ENCODE measurements around the gene GABBR2.
"Not testable (repeated sequence)": the region's sequence is repeated elsewhere in the genome, so short reads cannot be mapped to it uniquely, and the experiment has no call there.

The GABBR2 gene

DNA sequence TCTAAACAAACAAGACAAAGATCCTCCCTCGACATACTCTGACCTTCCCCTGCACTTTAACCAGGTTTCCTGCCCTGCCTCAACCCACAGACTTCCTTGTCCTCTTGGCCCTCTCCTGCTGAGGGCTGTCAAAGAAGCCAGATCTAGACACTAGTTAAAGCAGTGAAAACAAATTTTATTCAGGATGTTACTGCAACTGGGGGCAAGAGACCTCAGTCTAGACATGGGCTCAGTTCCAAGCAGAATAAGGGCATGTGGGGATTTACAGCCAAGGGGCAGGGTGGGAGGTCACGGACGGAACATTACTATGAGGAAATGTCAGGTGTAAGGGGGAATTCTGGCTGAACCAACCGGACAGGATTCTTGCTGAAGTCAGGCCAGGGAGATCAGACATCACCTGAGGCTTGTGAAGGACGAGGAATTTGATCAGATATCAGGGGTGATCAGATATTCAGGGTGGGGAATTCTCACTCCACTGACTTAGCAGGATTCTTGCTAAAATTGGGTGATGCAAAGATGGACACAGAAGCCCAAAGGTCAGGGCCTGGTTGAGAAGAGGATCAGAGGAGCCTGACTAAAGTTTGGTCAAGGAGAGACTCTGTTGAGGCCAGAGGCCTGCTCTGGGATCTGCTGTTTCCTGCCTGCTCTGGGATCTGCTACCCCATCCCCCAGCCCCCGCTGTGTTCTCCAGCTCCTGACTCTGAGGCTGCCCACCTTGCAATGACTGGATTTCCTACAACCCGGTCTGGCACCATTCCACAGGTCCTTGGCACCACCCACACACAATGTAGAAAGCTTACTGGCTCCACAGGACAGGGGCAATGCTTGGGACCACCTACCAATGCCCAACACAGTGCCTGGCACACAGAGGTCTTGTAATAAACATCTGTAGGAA lies 21.5 kb downstream of the GABBR2 start:
- DNase-seq (ENCODE audit: low spot score): peak; percentile 40

DNA sequence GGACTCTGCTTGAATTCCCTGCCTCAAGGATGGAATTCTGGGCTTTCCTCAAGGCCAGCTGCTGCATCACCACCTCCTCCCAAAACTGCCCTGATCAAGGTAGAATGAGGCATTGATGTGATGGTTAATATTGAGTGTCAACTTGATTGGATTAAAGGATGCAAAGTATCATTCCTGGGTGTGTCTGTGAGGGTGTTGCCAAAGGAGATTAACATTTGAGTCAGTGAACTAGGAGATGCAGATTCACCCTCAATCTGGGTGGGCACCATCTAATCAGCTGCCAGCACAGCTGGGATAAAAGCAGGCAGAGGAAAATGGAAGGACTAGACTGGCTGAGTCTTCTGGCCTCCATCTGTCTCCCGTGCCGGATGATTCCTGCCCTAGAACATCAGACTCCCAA lies 23.9 kb downstream of the GABBR2 start:
- not testable (repeated sequence) for DNase-seq (ENCODE audit: low spot score)

DNA sequence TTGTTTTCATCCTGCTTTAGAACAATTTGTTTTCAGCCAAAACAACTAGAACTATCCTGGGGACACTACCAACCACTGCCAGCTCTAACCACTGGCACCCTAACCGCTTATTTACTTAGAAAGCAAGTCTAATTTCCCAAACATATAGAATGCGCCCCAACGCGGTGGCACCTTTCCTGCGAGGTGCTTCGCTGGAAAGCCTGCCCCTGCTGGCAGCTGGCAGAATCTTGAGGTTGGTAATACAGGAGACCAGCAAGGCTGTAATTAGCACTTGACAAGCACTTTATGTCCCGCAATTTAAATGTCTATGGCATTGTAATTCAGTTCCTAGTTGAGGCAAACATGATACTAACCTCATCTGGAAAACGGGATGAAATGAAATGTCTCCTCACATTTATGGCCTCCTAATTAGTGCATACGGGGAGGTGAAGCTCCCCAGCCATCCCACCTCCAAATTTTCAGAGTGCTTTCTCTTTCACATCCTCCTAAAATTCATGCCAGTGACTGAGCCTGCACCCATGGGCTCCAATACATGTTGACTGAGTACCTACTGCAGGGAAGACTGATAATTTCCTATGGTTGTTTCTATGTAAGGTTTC lies 30.4 kb downstream of the GABBR2 start:
- DNase-seq (ENCODE audit: low spot score): peak; percentile 11

DNA sequence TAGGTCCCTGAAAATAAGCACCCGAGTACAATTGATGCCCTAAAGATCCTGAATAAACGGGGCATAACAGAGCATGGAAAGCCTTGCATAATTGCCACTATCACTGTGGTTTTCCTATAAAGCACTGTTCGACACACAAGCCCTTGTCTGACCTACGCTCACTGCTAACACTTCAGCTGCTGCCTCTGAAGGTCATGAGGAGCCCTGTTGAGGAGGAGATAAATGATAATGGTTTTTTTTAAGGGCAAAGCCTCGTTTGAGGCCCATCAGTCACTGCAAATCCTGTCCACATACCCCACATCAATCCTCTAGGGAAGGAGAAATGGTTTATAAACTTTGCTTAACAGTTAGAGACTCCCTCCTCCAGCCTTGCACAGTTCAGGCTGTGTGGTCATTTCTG lies 35.1 kb downstream of the GABBR2 start:
- no peak for DNase-seq (ENCODE audit: low spot score)

DNA sequence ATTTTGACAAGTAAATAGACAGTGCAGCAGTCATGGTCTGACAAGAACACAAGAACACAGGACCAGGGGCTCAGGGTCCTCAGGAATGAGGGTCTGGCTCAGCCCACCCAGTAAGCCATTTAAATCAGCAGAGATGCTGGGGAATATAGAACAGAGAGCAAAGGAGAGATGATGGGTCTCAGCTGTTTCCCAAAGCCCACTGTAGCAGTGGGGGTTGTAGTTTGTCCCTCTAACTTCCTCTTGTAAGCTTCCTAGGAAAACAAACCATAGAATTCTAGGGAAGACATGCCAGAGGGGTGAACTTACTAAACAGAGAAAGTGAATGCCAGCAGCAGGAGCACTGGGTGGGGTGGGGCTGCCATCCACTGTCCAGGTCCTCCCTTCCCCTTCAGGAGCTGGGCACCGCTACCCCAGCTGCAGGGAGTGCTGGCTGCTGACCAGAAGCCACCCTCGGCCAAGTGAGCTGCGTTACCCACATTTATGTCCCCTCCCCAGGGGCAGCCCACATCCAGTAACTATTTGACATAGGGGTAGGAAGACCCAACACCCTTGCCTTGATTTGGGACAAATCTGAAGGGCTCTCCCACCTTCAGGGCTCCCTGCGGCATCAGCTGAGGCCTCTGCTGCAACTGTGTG lies 41.6 kb downstream of the GABBR2 start:
- no peak for DNase-seq (ENCODE audit: low spot score)

DNA sequence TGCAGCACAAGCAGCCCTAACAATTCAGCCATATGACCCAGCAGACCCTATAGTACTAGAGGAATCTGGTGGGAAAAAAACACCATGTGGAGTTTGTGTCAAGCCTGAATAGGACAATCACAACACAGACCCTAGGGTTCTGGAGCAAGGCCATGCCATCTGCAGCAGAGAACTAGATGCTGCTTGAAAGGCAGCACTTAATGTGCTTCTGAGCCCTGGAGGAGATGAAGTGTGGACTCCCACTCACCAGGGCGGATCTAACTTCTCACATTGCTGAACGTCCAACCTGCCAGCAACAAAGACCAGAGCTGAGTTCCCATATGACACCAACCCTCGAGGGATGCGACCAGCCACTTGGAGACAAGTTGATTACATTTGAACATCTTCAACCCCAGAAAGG lies 43.2 kb downstream of the GABBR2 start:
- DNase-seq (ENCODE audit: low spot score): no peak

DNA sequence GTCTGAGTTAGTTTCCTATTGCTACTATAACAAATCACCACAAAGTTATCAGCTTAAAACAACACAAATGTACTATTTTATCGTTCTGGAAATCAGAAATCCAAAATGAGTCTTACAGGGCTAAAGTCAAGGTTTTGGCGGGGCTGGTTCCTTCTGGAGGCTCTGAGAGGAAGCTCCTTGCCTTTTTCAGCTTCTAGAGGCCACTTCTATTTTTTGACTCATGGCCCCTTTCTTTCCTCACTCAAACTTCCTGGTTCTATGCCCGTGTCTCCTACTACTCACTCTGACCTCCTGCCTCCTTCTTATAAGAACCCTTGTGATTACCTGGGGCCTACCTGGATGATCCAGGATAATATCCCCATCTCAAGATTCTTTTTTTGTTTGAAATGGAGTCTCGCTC lies 48.2 kb downstream of the GABBR2 start:
- no peak for DNase-seq (ENCODE audit: low spot score)

DNA sequence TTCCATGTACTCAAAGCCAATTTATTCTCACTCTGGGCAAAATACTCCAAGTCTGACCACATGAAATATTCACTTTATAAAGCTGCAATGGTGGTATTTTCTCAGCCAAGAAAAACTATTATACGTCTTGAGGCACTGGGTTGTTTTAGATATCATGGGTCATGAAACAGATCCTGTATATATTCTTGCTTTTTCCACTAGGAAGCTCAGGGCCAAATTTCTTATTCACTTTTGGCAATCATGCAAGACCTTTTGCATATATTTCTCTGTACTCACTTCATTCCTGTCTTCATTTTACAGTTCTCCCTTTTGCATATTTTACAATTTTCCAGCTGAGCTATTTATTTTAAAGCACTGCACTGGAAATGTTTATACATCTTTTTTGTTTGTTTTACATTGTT lies 49.8 kb downstream of the GABBR2 start:
- DNase-seq (ENCODE audit: low spot score): no peak

DNA sequence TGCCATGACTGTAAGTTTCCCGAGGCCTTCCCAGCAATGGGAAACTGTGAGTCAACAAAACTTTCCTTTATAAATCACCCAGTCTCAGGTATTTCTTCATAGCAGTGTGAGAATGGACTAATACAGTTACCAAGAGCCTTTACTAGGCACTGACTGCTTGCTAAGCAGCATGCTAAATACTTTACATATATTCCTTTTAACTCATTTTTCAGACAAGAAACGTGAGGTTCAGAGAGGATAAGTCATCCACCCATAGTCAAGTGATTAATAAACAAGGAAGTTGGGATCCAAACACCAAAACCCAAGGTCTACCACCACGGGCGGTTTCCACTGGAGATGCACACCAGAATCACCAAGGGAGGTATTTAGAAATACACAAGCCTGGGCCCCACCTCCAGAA lies 50.8 kb downstream of the GABBR2 start:
- DNase-seq (ENCODE audit: low spot score): peak; percentile 7

DNA sequence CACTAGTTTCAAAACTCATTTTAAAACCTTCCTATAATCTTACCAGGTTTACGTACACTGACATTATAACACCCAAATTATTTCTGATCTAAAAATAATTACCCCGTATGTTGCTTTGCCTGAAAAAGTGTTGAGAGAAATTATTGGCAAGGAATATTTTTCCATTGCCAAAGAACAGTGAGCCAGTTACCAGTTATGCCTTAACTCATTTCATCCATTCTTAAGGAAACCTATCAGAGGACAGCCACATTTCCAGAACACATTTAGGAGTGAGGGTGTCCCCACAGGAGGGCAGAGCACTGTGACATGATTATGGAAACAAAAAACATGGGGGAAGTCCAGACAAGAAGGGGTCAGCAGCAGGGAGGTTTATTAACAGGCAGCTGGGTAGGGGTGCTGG lies 52.2 kb downstream of the GABBR2 start:
- no peak for DNase-seq (ENCODE audit: low spot score)

DNA sequence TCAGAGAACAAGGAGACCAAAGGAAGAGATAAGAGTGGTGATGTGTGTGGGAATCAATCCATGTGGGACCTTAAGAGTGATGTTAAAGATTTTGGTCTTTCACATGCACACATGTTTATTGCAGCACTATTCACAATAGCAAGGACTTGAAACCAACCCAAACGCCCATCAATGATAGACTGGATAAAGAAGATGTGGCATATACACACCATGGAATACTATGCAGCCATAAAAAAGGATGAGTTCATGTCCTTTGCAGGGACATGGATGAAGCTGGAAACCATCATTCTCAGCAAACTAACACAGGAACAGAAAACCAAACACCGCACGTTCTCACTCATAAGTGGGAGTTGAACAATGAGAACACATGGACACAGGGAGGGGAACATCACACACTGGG lies 53.3 kb downstream of the GABBR2 start:
- DNase-seq (ENCODE audit: low spot score): not testable (repeated sequence)

DNA sequence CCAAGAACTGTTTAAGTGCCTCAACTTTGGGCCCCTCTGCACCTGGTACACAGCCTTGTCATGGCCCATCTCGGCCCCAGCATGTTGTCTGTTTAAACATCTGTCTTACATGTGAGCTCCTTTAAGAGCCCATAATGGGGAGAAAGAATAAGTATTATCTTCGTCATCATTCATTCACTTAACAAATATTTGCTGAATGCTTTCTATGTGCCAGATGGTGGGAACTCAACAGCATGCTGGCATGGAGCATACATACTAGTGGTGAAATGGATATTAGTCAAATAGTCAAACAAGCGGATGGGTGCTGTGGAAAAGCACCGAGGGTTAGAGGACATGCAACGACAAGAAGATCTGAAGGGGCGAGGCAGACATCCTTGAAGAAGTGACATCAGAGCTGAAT lies 54.5 kb downstream of the GABBR2 start:
- DNase-seq (ENCODE audit: low spot score): no peak

DNA sequence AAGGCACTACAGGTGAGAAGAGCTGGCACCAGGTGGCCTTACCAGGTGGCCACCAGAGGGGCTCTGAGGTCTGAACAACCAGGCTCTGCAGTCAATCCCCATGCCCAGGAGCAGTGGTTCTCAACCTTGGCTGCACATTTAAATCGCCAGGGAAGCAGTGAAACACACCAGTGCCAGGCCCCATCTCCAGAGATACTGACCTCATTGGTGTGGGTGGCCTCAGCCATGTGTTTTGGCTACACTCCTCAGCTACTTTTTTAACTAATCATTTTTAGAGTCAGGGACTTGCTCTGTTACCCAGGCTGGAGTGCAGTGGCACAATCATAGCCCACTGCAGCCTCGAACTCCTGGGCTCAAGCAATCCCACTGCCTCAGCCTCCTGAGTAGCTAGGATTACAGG lies 56.0 kb downstream of the GABBR2 start:
- no peak for DNase-seq (ENCODE audit: low spot score)

DNA sequence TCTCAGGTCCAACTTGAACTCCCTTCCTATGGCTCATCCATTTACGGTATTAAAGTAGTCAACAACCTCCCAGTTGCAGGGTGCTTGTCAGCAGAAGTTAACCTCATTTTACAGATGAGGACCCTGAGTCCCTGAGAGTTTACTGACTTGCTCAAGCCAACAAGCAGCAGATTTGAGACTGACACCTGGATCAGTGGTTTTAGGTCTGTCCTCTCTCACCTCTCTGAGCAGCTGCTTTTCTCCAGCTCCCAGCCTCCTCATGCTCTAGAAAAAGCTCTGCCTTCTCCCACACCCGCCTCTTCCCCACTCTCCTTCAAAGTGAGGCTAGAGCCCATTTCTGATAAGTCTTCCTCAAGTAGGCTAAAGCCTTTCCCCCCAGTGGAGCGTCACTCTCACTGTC lies 56.4 kb downstream of the GABBR2 start:
- no peak for DNase-seq (ENCODE audit: low spot score)

DNA sequence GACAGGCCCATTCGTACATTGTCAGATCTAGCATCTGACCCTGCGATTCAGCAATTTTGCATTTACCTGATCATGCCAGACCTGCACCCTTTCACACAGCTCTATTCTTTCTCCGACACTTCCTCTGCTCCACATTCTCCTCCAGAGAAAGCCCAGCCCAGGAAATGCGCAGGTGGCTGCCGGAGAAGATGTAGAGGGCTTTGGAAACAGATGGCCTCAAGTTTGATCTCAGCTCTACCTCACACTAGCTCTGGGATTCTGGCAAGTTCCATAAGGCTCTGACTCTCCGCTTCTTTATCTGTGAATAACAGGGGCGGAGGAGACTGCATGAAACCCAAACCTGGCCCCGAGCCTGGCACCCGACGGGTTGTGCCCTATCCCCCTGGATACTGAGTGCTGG lies 61.5 kb downstream of the GABBR2 start:
- DNase-seq (ENCODE audit: low spot score): no peak

DNA sequence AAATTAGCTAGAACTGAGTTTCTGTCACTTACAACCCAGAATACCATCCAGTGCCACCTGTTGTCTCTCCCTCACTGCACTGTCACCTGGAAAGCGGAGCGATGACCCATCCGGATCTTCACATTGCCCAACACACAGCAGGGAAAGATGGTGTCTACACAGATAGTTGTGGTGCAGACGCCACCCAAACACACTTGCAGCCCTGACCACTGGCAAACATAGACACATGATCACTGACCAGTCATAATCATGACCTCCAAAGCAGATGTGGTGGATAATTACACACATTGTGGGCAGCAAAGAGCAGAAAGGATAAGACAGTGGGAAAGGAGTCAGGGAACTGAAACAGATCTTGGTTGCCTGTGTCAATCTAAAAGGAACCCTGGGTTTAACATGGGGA lies 64.7 kb downstream of the GABBR2 start:
- DNase-seq (ENCODE audit: low spot score): no peak

DNA sequence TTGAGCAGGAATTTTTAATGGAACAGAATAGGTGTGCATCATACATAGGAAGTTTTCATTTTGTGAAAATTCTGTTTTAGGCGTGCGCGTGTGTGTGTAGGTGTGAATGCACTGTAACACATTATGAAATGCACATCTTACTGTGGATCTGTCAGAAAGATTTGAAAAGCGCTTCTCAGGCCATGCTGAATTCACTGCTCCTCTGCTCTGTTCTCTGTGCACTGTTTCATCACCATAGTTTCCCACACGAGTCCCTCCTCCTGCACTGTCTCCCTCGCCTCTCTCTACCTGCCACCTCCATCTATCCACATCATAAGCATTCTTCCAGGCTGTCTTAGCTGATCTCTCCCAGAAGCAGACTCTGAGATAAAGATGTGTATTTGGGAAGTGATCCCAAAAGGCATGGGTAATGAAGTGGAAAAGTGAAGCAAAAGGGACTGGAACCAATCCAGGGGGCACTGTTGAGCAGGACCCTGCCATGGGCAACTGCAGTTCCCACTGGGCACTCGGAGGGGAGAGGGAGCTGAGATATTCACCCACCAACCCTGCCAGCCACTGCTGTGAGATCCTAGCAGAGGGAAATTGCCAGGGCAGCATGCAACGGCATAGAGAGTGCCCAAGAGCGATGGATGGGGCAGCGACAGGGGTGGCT lies 65.9 kb downstream of the GABBR2 start:
- DNase-seq (ENCODE audit: low spot score): no peak

DNA sequence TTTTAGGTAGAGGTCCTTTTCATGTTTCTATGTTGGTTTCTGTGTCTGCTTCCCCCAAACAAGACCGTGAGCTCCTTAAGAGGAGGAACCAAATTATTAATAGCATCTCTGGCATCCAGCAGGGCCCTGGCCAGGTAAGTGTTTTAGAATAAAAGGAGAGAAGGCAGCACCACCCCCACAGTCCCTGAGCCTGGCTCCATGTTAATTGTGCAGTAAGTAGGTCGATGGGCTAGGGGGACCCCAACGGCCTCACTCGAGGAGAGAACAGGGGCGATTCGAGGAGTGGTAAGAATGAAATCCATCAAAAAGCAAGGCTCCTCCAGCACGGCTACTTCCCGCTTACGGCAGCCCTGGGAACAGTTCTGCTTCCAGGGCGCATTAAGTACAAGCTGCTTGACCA lies 67.0 kb downstream of the GABBR2 start:
- DNase-seq (ENCODE audit: low spot score): no peak

DNA sequence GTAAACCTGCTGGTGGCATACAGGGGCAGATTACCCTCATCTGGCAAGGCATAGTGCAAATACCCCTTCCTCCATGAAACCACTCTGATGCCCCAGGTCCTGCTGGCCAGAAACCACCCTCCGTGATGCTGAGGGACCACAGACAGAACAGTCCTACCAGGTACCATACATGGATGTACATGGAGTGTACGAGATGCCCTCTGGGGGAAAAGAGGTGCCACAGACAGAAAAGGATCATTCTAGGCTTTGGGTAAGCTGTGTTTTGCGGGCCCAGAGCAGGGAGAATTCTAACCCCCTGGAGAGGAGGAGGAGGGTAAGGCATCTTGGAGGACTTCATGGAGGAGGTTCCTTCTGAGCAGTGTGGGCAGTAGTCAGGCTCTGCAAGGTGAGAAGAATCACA lies 68.3 kb downstream of the GABBR2 start:
- no peak for DNase-seq (ENCODE audit: low spot score)

DNA sequence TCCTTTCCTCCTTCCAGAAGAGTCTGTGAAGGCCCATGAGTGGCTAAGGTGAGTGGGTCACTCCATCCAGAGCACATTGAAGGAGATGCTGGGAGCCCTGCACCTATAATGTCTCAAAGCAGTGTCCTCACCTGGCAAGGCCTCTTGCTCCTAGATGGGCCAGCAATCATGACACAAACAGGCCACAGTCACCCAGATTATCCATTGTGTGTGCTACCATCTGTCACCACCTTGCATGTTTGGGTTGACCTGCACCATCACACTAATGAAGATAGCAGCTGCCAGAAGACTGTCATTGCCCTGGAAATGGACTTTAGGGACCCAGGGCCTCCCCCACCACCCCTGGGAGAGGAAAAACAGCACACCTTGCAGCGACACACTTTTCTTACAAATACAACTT lies 69.6 kb downstream of the GABBR2 start:
- DNase-seq (ENCODE audit: low spot score): no peak

DNA sequence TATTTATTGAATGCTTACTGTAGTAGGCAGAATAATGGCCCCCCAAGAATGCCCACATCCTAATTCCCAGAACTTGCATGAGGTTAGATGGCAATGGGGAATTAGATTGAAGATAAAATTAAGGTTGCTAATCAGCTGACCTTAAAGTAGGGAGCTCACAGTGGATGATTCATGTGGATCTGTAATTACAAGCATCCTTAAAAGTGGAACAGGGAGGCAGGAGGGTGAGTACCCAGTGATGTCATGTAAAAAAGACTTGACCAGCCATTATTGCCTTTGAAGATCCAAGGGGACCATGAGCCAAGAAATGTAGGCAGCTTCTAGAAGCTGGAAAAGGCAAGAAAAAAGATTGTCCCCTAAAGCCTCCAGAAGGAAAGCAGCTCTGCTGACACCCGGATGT lies 71.4 kb downstream of the GABBR2 start:
- peak; percentile 7 for DNase-seq (ENCODE audit: low spot score)

DNA sequence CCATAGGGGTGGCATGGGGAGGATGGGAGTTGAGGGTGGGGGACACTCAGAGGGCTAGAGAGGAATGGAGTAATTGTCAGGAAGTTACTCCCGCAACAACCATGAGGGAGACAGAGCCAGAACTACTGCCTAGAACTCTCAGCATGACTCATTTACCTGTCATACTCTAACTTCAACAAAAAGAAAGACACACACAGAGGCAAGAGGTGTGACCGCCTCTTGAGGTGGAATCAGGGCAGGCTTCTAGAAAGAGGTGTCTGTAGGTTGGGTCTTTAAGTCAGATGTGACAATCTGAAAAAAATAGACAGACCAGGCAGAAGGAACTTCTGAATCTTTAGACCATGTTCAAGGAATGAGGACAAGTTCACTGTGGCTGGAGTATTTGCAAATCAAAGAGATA lies 73.4 kb downstream of the GABBR2 start:
- peak; percentile 74 for DNase-seq (ENCODE audit: low spot score)
